NT2/D1 (cell line): ENCODE data around the gene ROR1.

Experiments
- SUZ12 ChIP-seq: IDR thresholded peaks from 2 replicates; pipeline ENCODE4 v1.6.1; 2011; ENCODE audit not compliant: insufficient read length, insufficient read depth; ENCODE audit errors: extremely low read depth
- ZNF274 ChIP-seq: IDR thresholded peaks from 2 replicates; pipeline ENCODE4 v1.6.1; 2011; ENCODE audit warnings: mild to moderate bottlenecking, low read depth, low read length

GRCh38 chr1:63757334-63757733, 16.5 kb upstream of the ROR1 start:
- no peak for TF ChIP-seq SUZ12
- TF ChIP-seq ZNF274 = no peak
